Esophagus (tissue), 2 donors: Measurements from ENCODE around the gene STX10. TPM values are rescaled to one million over a fixed set of nuclear protein-coding genes. Genes with fewer than 3 reads are reported as not detected.
A peak's percentile ranks its signal among the peaks of the same experiment; 100 is the strongest.

Experiments
- H3K27ac ChIP-seq, 2 donors: one replicate each; pipeline ENCODE4 v1.5.1; 2013; ENCODE audit warnings: low read depth in 2 of 2, mild to moderate bottlenecking in 2 of 2, inconsistent platforms in 1 of 2, low read length in 1 of 2, moderate library complexity in 1 of 2
- H3K27me3 ChIP-seq, 2 donors: one replicate each; pipeline ENCODE4 v1.6.1; 2013; ENCODE audit warnings: low read length in 2 of 2, control low read depth in 1 of 2, mild to moderate bottlenecking in 1 of 2; ENCODE audit not compliant: insufficient read depth in 2 of 2, control insufficient read depth in 1 of 2
- H3K36me3 ChIP-seq, 2 donors: one replicate each; pipeline ENCODE4 v1.6.1; 2013; ENCODE audit warnings: low read length in 1 of 2; ENCODE audit not compliant: control insufficient read depth in 2 of 2, insufficient read depth in 2 of 2
- H3K4me1 ChIP-seq, 2 donors: one replicate each; pipeline ENCODE4 v1.6.1; 2013; ENCODE audit warnings: low read length in 1 of 2; ENCODE audit not compliant: control insufficient read depth in 2 of 2, insufficient read depth in 2 of 2
- H3K4me3 ChIP-seq, 2 donors: one replicate each; pipeline ENCODE4 v1.5.1; 2013; ENCODE audit warnings: low read length in 2 of 2, mild to moderate bottlenecking in 2 of 2, low read depth in 1 of 2, moderate library complexity in 1 of 2
- H3K9me3 ChIP-seq, 2 donors: one replicate each; pipeline ENCODE4 v1.6.1; 2013; ENCODE audit warnings: mild to moderate bottlenecking in 2 of 2, low read depth in 1 of 2, low read length in 1 of 2, moderate library complexity in 1 of 2; ENCODE audit not compliant: control insufficient read depth in 2 of 2, insufficient read depth in 1 of 2
- WGBS, 2 donors: extraction: QIAGEN DNeasy Blood & Tissue Kit; methylation state at CpG; one replicate each; pipeline ENCODE4 v1.1.7; 2013; 5-methylcytosine and 5-hydroxymethylcytosine counted together
- polyA plus RNA-seq, 2 donors: library from polyadenylated mRNA; stranded (reverse); fragments of 200-250 nt; gene quantifications; one replicate each; pipeline ENCODE4 v1.2.3, GENCODE V29; 2013
- donor health status: healthy with polysubstance abuse.
- donor health status: Bipolar disorder and iron deficiency.

STX10 gene
- polyA plus RNA-seq, 2 donors = 75.1 to 76.0 TPM

DNA sequence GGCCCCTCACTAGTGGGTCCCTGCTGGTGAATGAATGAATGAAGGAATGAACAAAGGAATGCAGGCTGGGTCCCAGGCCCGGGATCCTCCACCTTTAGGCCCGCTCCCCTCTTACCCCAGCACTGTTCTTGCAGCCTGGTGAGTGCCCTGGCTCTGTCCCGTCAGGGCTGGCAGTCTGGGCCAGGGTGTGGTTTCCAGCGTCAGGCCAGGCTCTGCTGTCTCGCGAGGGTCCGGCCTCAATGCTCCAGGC, 47.8 kb downstream of the STX10 start:
- peaks cover 0 to 23% of the 10 kb centered on the region in 2 donors for H3K4me1 ChIP-seq
- peak overlapping the region; percentile 32 to 45 for H3K4me3 ChIP-seq
- H3K36me3 ChIP-seq = peaks cover 0 to 4% of the 10 kb centered on the region in 2 donors
- 8 to 9% methylated on average over 5 to 7 of the region's 7 CpGs for WGBS, 2 donors
- H3K27me3 ChIP-seq = no peaks in the 10 kb centered on the region
- peak overlapping the region; percentile 58 to 63 for H3K27ac ChIP-seq
- H3K9me3 ChIP-seq = peaks cover 0 to 2% of the 10 kb centered on the region in 2 donors

DNA sequence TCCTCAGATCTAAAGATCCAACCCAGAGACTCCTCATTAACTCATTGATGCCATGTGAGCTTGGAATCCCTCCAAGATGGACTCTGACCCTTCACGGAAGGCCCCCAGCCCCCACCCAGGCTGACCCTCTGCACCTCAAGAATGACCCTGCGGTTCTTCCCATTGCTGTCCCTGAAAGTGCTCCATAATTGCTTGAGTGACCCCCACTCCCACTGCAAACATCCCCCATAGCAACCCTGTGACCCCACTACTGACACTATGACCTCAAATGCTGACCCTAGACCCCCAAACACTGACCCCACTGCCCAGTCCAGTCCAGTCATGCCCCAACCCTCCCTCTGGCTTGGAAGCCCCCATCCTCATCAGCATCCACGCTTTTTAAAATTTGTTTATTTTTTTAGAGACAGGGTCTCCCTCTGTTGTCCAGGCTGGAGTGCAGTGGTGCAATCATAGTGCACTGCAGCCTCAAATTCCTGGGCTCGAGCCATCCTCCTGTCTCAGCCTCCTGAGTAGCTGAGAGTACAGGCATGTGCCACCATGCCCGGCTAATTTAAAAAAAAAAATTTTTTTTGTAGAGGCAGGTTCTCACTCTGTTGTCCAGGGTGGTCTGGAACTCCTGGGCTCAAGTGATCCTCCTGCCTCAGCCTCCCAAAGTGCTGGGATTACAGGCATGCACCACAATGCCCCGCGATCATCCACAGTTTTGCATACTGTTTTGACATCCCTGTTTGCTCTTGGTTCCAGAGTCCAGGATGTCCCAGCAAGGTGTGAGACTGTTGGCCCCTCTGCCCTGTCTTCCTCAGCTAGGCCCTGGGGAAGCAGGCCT, 48.4 kb downstream of the STX10 start:
- Histone ChIP-seq H3K4me1 (peaks cover 0 to 23% of the 10 kb centered on the region in 2 donors), H3K27ac (peak overlapping the region; percentile 58 to 63), H3K36me3 (peaks cover 0 to 3% of the 10 kb centered on the region in 2 donors), H3K9me3 (peaks cover 0 to 2% of the 10 kb centered on the region in 2 donors), H3K4me3 (peak overlapping the region; percentile 32 to 45), H3K27me3 (no peaks in the 10 kb centered on the region)
- WGBS, 2 donors = 70% methylated on average over 7 of the region's 7 CpGs

DNA sequence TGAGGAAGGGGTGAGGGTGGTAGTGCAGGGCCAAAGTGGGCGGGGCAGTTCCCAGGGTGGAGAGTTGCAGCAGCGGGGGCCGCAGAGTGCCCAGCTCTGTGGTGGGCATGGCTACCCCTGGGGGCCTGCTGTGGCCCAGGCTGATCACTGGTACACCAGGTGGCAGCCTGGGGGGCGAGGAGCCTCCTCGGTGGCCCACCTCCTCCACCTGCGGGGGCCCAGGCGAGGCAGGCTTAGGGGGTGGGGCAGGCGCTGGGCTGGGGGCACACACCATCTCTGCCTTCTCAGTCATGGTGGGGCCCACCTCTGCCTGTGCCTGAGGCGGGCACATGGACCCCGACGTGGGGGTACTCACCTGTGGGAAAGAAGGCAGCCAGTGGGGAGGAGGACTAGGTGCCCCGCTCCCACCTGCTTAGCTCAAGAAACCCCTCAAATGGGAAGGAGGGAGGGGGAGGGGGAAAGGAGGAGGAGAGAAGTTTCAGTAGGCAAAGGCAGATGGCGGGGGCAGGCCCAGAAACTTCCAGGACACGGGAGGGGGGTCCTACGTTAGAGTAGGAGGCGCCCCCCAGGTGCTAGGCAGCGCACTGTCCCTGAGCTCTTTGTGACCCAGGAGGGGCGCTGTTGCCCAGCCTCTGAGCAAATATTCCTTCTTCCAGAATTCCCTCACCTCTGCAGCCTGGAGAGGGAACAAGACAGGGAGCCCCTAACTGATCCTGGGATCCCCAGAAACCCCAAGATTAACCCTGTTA, 49.2 kb downstream of the STX10 start:
- peaks cover 0 to 2% of the 10 kb centered on the region in 2 donors for H3K9me3 ChIP-seq
- no peaks in the 10 kb centered on the region for H3K27me3 ChIP-seq
- no peak overlapping the region for H3K4me3 ChIP-seq
- no peak overlapping the region for H3K27ac ChIP-seq
- peaks cover 0 to 23% of the 10 kb centered on the region in 2 donors for H3K4me1 ChIP-seq
- H3K36me3 ChIP-seq = peaks cover 0 to 3% of the 10 kb centered on the region in 2 donors
- WGBS, 2 donors = 69 to 71% methylated on average over 17 to 18 of the region's 18 CpGs

GRCh38 chr19:13100031-13100588, 50.1 kb downstream of the STX10 start:
- H3K27me3 ChIP-seq = no peaks in the 10 kb centered on the region
- WGBS, 2 donors = 63 to 66% methylated on average over 12 of the region's 12 CpGs
- H3K36me3 ChIP-seq = peaks cover 0 to 3% of the 10 kb centered on the region in 2 donors
- H3K4me3 ChIP-seq = peak overlapping the region in 1 of 2 donors; percentile 54
- H3K9me3 ChIP-seq = peaks cover 0 to 2% of the 10 kb centered on the region in 2 donors
- peaks cover 0 to 23% of the 10 kb centered on the region in 2 donors for H3K4me1 ChIP-seq
- peak overlapping the region; percentile 87 to 92 for H3K27ac ChIP-seq

DNA sequence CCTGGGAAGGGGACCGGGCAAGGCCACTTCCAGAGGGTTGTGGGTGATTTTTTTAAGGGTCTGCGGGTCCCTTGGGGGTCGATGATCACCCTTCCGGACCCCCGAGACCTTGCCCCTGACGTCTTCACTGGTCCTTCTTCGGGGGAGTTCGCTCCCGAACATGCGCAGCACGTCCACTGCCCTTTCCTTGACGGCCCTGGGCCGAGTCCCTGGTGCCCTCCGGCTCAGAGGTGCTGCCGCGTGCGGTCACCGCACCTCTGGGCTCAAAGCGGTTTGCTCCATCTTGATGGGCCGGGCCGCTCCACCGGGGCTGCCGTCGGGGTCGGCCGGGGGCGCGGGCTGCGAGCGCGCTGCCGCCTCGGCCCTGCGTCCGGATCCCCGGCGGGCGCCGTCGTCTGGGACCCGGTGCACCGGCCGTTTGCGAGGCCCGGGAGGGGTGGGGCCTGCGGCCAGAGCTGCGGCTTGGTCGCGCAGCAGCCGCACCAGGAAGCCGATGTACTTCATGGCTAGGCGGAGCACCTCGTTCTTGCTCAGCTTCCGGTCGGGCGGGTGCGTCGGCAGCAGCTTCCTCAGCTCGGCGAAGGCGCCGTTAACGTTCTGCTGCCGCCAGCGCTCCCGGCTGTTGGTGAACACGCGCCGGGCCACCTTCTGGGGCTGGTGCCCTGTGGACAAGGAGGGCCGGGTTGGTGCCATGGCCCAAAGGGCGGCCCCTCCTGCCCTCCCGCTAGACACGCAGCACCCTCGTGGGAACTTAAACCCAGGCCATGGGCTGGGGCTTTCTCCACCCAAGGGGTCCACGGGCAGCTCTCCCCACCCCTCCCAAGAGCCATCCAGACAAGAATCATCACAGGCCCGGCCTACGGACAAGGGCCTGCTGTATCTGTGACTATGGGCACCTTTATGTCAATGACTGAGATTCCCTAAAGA, 50.8 kb downstream of the STX10 start:
- peaks cover 0 to 3% of the 10 kb centered on the region in 2 donors for H3K36me3 ChIP-seq

GRCh38 chr19:13098277-13099072, 51.7 kb downstream of the STX10 start:
- Histone ChIP-seq H3K27ac (peak overlapping the region; percentile 87 to 92), H3K4me1 (peaks cover 0 to 23% of the 10 kb centered on the region in 2 donors), H3K27me3 (no peaks in the 10 kb centered on the region), H3K36me3 (peaks cover 0 to 3% of the 10 kb centered on the region in 2 donors), H3K9me3 (peaks cover 0 to 2% of the 10 kb centered on the region in 2 donors), H3K4me3 (peak overlapping the region; percentile 45 to 54)
- WGBS, 2 donors = 7 to 12% methylated on average over 48 to 58 of the region's 58 CpGs

More for the DNA sequence above, 50.8 kb downstream of the STX10 start:
- peak overlapping the region; percentile 45 to 54 for H3K4me3 ChIP-seq
- 13 to 28% methylated on average over 60 to 77 of the region's 77 CpGs for WGBS, 2 donors
- peak overlapping the region; percentile 87 to 92 for H3K27ac ChIP-seq
- peaks cover 0 to 2% of the 10 kb centered on the region in 2 donors for H3K9me3 ChIP-seq
- no peaks in the 10 kb centered on the region for H3K27me3 ChIP-seq
- H3K4me1 ChIP-seq = peaks cover 0 to 23% of the 10 kb centered on the region in 2 donors

DNA sequence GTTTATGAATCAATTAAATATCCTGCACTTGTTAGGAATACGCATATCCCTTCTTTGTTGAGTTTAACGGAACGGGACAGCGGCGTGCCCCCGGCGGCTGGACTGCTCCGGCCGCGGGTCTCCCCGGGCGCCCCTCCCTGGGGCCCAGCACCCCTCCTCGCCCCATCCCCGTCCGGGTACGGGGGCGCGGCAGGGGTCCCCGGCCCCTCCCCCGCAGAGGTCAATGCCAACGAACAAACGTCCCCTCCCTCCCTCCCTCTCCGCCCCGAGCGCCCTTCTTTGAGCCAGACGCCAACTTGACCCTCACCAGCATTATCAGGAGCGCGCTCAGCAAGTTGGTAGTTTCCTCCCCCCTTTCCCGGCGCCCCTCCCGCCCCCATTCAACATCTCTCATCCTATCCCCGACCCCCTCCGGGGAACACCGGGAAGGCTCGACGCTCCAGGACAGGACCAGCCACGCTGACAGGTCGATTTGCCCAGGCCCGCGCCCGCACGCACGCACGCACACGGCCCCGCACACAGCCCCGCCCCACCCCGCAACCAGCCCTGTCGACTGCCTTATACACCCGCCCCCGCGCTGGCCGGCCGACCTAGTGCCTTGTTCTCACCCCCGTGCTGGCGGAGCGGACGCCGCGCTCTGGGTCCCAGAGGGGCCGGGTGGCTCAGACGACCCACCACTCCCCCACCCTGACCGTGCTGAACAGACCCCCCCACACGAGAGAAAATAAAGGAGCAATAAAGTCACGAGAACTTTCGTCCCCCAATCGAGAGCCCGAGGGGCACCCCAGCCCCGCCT, 52.5 kb downstream of the STX10 start:
- Histone ChIP-seq H3K4me3 (peak overlapping the region; percentile 25 to 45), H3K27me3 (no peaks in the 10 kb centered on the region), H3K36me3 (peaks cover 0 to 5% of the 10 kb centered on the region in 2 donors), H3K27ac (peak overlapping the region; percentile 87 to 92), H3K9me3 (peaks cover 0 to 2% of the 10 kb centered on the region in 2 donors), H3K4me1 (peaks cover 0 to 16% of the 10 kb centered on the region in 2 donors)
- WGBS, 2 donors = 11 to 12% methylated on average over 60 to 69 of the region's 69 CpGs

DNA sequence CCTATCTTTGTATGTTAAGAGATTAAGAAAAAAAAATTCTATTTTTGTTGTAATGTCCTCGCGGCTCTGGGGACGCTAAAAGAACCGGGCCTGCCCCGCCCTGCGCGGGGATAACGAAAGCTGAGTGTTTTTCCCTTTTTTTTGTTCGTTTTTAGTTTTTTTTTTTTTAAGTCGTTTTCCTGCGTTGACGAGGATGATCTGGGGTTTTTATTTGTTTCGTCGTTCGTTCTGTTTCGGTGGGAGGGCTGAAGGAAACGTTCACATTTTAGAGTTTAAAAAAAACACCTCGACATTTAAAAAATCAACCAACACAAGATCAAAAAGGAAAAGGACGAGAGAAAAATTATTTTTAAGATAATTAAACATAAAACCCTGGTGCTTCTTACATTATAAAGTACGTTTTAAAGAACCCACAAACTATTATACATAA, 53.1 kb downstream of the STX10 start:
- Histone ChIP-seq H3K27ac (no peak overlapping the region), H3K4me3 (no peak overlapping the region), H3K9me3 (peaks cover 0 to 2% of the 10 kb centered on the region in 2 donors), H3K36me3 (peaks cover 0 to 5% of the 10 kb centered on the region in 2 donors), H3K27me3 (no peaks in the 10 kb centered on the region), H3K4me1 (peaks cover 0 to 12% of the 10 kb centered on the region in 2 donors)
- WGBS, 2 donors = 47 to 52% methylated on average over 20 of the region's 20 CpGs
